ENCODE data around the gene CDH22.

Gene CDH22

GRCh38 chr20:46191168-46191540 is 117.1 kb downstream of the CDH22 start:
- Histone ChIP-seq H2BK12ac (ENCODE audit: low read length in 2 of 2) (no peak overlapping the region), H3K9ac (ENCODE audit: low read length) (no peak overlapping the region), H3K4me2 (ENCODE audit: low read length, poor library complexity, severe bottlenecking) (no peak overlapping the region), H2AK5ac (ENCODE audit: low read length, severe bottlenecking) (no peak overlapping the region), H3K27me3 (ENCODE audit: control insufficient read depth in 1 of 2, insufficient read depth in 1 of 2, low read length in 2 of 2) (peaks cover 19 to 72% of the 10 kb centered on the region in 2 experiments), H2BK15ac (ENCODE audit: low read depth, poor library complexity, severe bottlenecking) (no peak overlapping the region), H3K9me3 (ENCODE audit: control insufficient read depth, low read length) (no peaks in the 10 kb centered on the region), H3K27ac (ENCODE audit: low read length, poor library complexity, severe bottlenecking) (no peak overlapping the region), H3K4me3 (ENCODE audit: insufficient read depth in 1 of 2, low read depth in 1 of 2, low read length in 2 of 2) (no peak overlapping the region), H3K18ac (ENCODE audit: low read depth in 1 of 2, low read length in 2 of 2) (no peak overlapping the region), H3K23ac (ENCODE audit: low read length in 2 of 2) (no peak overlapping the region), H2BK120ac (ENCODE audit: low read depth, low read length) (no peak overlapping the region), H2AFZ (ENCODE audit: low read depth, low read length) (no peak overlapping the region), H3K79me1 (replicated peaks; ENCODE audit: low read length, poor library complexity, severe bottlenecking) (no peaks in the 10 kb centered on the region), H4K8ac (ENCODE audit: low read length) (no peak overlapping the region), H3K14ac (ENCODE audit: low read length in 2 of 2) (no peak overlapping the region), H3K4ac (ENCODE audit: low read depth in 1 of 2, low read length in 2 of 2) (no peak overlapping the region), H3K36me3 (ENCODE audit: control insufficient read depth in 1 of 2, insufficient read depth in 2 of 2, low read depth in 1 of 2, low read length in 2 of 2) (no peaks in the 10 kb centered on the region), H4K91ac (ENCODE audit: low read length) (no peak overlapping the region), H3K4me1 (ENCODE audit: control insufficient read depth, insufficient read depth, low read depth, low read length) (no peaks in the 10 kb centered on the region), H2BK5ac (ENCODE audit: low read depth, low read length, poor library complexity, severe bottlenecking) (no peak overlapping the region)
- 67% methylated on average over 4 of the region's 4 CpGs for WGBS
- no peak for DNase-seq

- Histone ChIP-seq H3K9me3 (ENCODE audit: control insufficient read depth, low read length) (no peaks in the 10 kb centered on the region), H2BK120ac (ENCODE audit: low read depth, low read length) (no peak overlapping the region), H3K9ac (ENCODE audit: low read length) (no peak overlapping the region), H3K23ac (ENCODE audit: low read length in 2 of 2) (no peak overlapping the region), H3K4ac (ENCODE audit: low read depth in 1 of 2, low read length in 2 of 2) (no peak overlapping the region), H3K27me3 (ENCODE audit: control insufficient read depth in 1 of 2, insufficient read depth in 1 of 2, low read length in 2 of 2) (peaks cover 19 to 74% of the 10 kb centered on the region in 2 experiments), H3K79me1 (replicated peaks; ENCODE audit: low read length, poor library complexity, severe bottlenecking) (no peaks in the 10 kb centered on the region), H3K14ac (ENCODE audit: low read length in 2 of 2) (no peak overlapping the region), H2BK12ac (ENCODE audit: low read length in 2 of 2) (no peak overlapping the region), H4K91ac (ENCODE audit: low read length) (no peak overlapping the region), H2AK5ac (ENCODE audit: low read length, severe bottlenecking) (no peak overlapping the region), H3K4me2 (ENCODE audit: low read length, poor library complexity, severe bottlenecking) (no peak overlapping the region), H2AFZ (ENCODE audit: low read depth, low read length) (no peak overlapping the region), H3K4me1 (ENCODE audit: control insufficient read depth, insufficient read depth, low read depth, low read length) (no peaks in the 10 kb centered on the region), H4K8ac (ENCODE audit: low read length) (no peak overlapping the region), H3K18ac (ENCODE audit: low read depth in 1 of 2, low read length in 2 of 2) (no peak overlapping the region), H3K36me3 (ENCODE audit: control insufficient read depth in 1 of 2, insufficient read depth in 2 of 2, low read depth in 1 of 2, low read length in 2 of 2) (no peaks in the 10 kb centered on the region), H2BK5ac (ENCODE audit: low read depth, low read length, poor library complexity, severe bottlenecking) (no peak overlapping the region), H3K4me3 (ENCODE audit: insufficient read depth in 1 of 2, low read depth in 1 of 2, low read length in 2 of 2) (no peak overlapping the region), H2BK15ac (ENCODE audit: low read depth, poor library complexity, severe bottlenecking) (no peak overlapping the region), H3K27ac (ENCODE audit: low read length, poor library complexity, severe bottlenecking) (no peak overlapping the region)
- DNase-seq, result no peak
- 75% methylated on average over 9 of the region's 9 CpGs for WGBS
Observed at GRCh38 chr20:46190478-46191167, 117.7 kb downstream of the CDH22 start.

- Histone ChIP-seq H2BK15ac (ENCODE audit: low read depth, poor library complexity, severe bottlenecking) (no peak overlapping the region), H2BK12ac (ENCODE audit: low read length in 2 of 2) (no peak overlapping the region), H3K9ac (ENCODE audit: low read length) (no peak overlapping the region), H3K27me3 (ENCODE audit: control insufficient read depth in 1 of 2, insufficient read depth in 1 of 2, low read length in 2 of 2) (peaks cover 19 to 73% of the 10 kb centered on the region in 2 experiments), H3K9me3 (ENCODE audit: control insufficient read depth, low read length) (no peaks in the 10 kb centered on the region), H3K23ac (ENCODE audit: low read length in 2 of 2) (no peak overlapping the region), H3K27ac (ENCODE audit: low read length, poor library complexity, severe bottlenecking) (no peak overlapping the region), H3K4ac (ENCODE audit: low read depth in 1 of 2, low read length in 2 of 2) (no peak overlapping the region), H2AFZ (ENCODE audit: low read depth, low read length) (no peak overlapping the region), H2AK5ac (ENCODE audit: low read length, severe bottlenecking) (no peak overlapping the region), H3K36me3 (ENCODE audit: control insufficient read depth in 1 of 2, insufficient read depth in 2 of 2, low read depth in 1 of 2, low read length in 2 of 2) (no peaks in the 10 kb centered on the region), H3K4me3 (ENCODE audit: insufficient read depth in 1 of 2, low read depth in 1 of 2, low read length in 2 of 2) (no peak overlapping the region), H2BK5ac (ENCODE audit: low read depth, low read length, poor library complexity, severe bottlenecking) (no peak overlapping the region), H3K18ac (ENCODE audit: low read depth in 1 of 2, low read length in 2 of 2) (no peak overlapping the region), H3K4me1 (ENCODE audit: control insufficient read depth, insufficient read depth, low read depth, low read length) (no peaks in the 10 kb centered on the region), H3K4me2 (ENCODE audit: low read length, poor library complexity, severe bottlenecking) (no peak overlapping the region), H3K79me1 (replicated peaks; ENCODE audit: low read length, poor library complexity, severe bottlenecking) (no peaks in the 10 kb centered on the region), H4K91ac (ENCODE audit: low read length) (no peak overlapping the region), H2BK120ac (ENCODE audit: low read depth, low read length) (no peak overlapping the region), H4K8ac (ENCODE audit: low read length) (no peak overlapping the region), H3K14ac (ENCODE audit: low read length in 2 of 2) (no peak overlapping the region)
- 67% methylated on average over 18 of the region's 18 CpGs for WGBS
- DNase-seq, result no peak
Observed at GRCh38 chr20:46188866-46189541, 119.3 kb downstream of the CDH22 start.

- no peak overlapping the region for H2AK5ac ChIP-seq (ENCODE audit: low read length, severe bottlenecking)
- H3K4me1 ChIP-seq (ENCODE audit: control insufficient read depth, insufficient read depth, low read depth, low read length), result no peaks in the 10 kb centered on the region
- H3K23ac ChIP-seq (ENCODE audit: low read length in 2 of 2), result no peak overlapping the region
- H4K8ac ChIP-seq (ENCODE audit: low read length), result no peak overlapping the region
- no peaks in the 10 kb centered on the region for H3K9me3 ChIP-seq (ENCODE audit: control insufficient read depth, low read length)
- H3K18ac ChIP-seq (ENCODE audit: low read depth in 1 of 2, low read length in 2 of 2), result no peak overlapping the region
- H3K36me3 ChIP-seq (ENCODE audit: control insufficient read depth in 1 of 2, insufficient read depth in 2 of 2, low read depth in 1 of 2, low read length in 2 of 2), result no peaks in the 10 kb centered on the region
- H2BK120ac ChIP-seq (ENCODE audit: low read depth, low read length), result no peak overlapping the region
- H4K91ac ChIP-seq (ENCODE audit: low read length), result no peak overlapping the region
- 77% methylated on average over 5 of the region's 5 CpGs for WGBS
- H2BK15ac ChIP-seq (ENCODE audit: low read depth, poor library complexity, severe bottlenecking), result no peak overlapping the region
- no peak overlapping the region for H2BK12ac ChIP-seq (ENCODE audit: low read length in 2 of 2)
- H3K9ac ChIP-seq (ENCODE audit: low read length), result no peak overlapping the region
- no peak overlapping the region for H3K14ac ChIP-seq (ENCODE audit: low read length in 2 of 2)
- H3K4me3 ChIP-seq (ENCODE audit: insufficient read depth in 1 of 2, low read depth in 1 of 2, low read length in 2 of 2), result no peak overlapping the region
- no peak for DNase-seq
- H3K27me3 ChIP-seq (ENCODE audit: control insufficient read depth in 1 of 2, insufficient read depth in 1 of 2, low read length in 2 of 2), result peaks cover 16 to 59% of the 10 kb centered on the region in 2 experiments
- H2AFZ ChIP-seq (ENCODE audit: low read depth, low read length), result no peak overlapping the region
- no peaks in the 10 kb centered on the region for H3K79me1 ChIP-seq (replicated peaks; ENCODE audit: low read length, poor library complexity, severe bottlenecking)
- H3K4ac ChIP-seq (ENCODE audit: low read depth in 1 of 2, low read length in 2 of 2), result no peak overlapping the region
- no peak overlapping the region for H3K4me2 ChIP-seq (ENCODE audit: low read length, poor library complexity, severe bottlenecking)
- no peak overlapping the region for H3K27ac ChIP-seq (ENCODE audit: low read length, poor library complexity, severe bottlenecking)
- H2BK5ac ChIP-seq (ENCODE audit: low read depth, low read length, poor library complexity, severe bottlenecking), result no peak overlapping the region
Observed at GRCh38 chr20:46186210-46186609, 122.1 kb downstream of the CDH22 start.
